PC-3 (cell line): ENCODE measurements around the gene SDK1. TPM values are rescaled to one million over a fixed set of nuclear protein-coding genes. Genes with fewer than 3 reads are reported as not detected.

Experiments
- ATAC-seq: fragments of 200-7000 bp; cut with Tn5 transposase; 2 replicates; pipeline ENCODE4 v1.9.1; 2020; ENCODE audit warnings: mild to moderate bottlenecking, moderate library complexity
- BruUV-seq: library from RNA; stranded (reverse); fragments of 400-500 nt; replicated peaks from 2 replicates; lab custom pipeline; 2021; lab: Mats Ljungman, UMichigan
- CTCF ChIA-PET: fragments of 300-600 bp; sonication (Branson Sonifier 250); formaldehyde crosslinking; loops from one replicate; lab custom pipeline; 2022; ENCODE audit warnings: antibody characterized with exemption; lab: Charles Lee
- POLR2A ChIA-PET: fragments of 300-600 bp; sonication (Branson Sonifier 250); formaldehyde crosslinking; loops from one replicate; lab custom pipeline; 2022; ENCODE audit warnings: antibody characterized with exemption; ENCODE audit not compliant: unreplicated experiment; lab: Charles Lee
- DNase-seq: peaks from one replicate; pipeline ENCODE4 v3.0.0-alpha.2; 2015
- H2AFZ ChIP-seq: fragments of 300-600 bp; sonication (generic); 2 replicates; pipeline ENCODE4 v1.6.0; 2016; ENCODE audit warnings: antibody characterized with exemption, low read length
- H3F3A ChIP-seq: fragments of 300-600 bp; sonication (generic); one replicate; pipeline ENCODE4 v1.6.0; 2017; ENCODE audit warnings: antibody characterized with exemption, low read length, control low read depth, mild to moderate bottlenecking; ENCODE audit not compliant: unreplicated experiment
- H3K27ac ChIP-seq: fragments of 300-600 bp; sonication (generic); 2 replicates; pipeline ENCODE4 v1.5.1; 2016; ENCODE audit warnings: mild to moderate bottlenecking, low read length
- H3K27me3 ChIP-seq: fragments of 300-600 bp; sonication (generic); 2 replicates; pipeline ENCODE4 v1.6.1; 2016; ENCODE audit warnings: low read length, mixed read lengths
- H3K36me3 ChIP-seq: fragments of 300-600 bp; sonication (generic); 2 replicates; pipeline ENCODE4 v1.6.1; 2016; ENCODE audit warnings: low read depth, mixed run types, low read length, mixed read lengths
- H3K4me1 ChIP-seq: fragments of 300-600 bp; sonication (generic); 2 replicates; pipeline ENCODE4 v1.5.1; 2016; ENCODE audit warnings: low read length; ENCODE audit not compliant: insufficient read depth
- H3K4me2 ChIP-seq: fragments of 300-600 bp; sonication (generic); 2 replicates; pipeline ENCODE4 v1.6.0; 2016; ENCODE audit warnings: low read length
- H3K4me3 ChIP-seq: fragments of 300-600 bp; sonication (generic); 2 replicates; pipeline ENCODE4 v1.5.1; 2016; ENCODE audit warnings: mild to moderate bottlenecking, low read length, mixed read lengths
- H3K79me2 ChIP-seq: fragments of 300-600 bp; sonication (generic); 2 replicates; pipeline ENCODE4 v1.6.1; 2017; ENCODE audit warnings: low read length, mixed read lengths
- H3K9ac ChIP-seq: fragments of 300-600 bp; sonication (generic); 2 replicates; pipeline ENCODE4 v1.6.0; 2016; ENCODE audit warnings: mild to moderate bottlenecking, low read length
- H3K9me2 ChIP-seq: fragments of 300-600 bp; sonication (generic); replicated peaks from 2 replicates; pipeline ENCODE4 v1.6.1; 2016; ENCODE audit warnings: mixed run types, low read length, mixed read lengths
- H3K9me3 ChIP-seq: fragments of 300-600 bp; sonication (generic); 2 replicates; pipeline ENCODE4 v1.6.1; 2016; ENCODE audit warnings: low read length, mixed read lengths
- H4K20me1 ChIP-seq: fragments of 300-600 bp; sonication (generic); 2 replicates; pipeline ENCODE4 v1.6.1; 2016; ENCODE audit warnings: low read length, mixed read lengths
- EZH2 ChIP-seq: fragments of 300-600 bp; sonication (generic); IDR thresholded peaks from one replicate; pipeline ENCODE4 v1.6.1; 2017; ENCODE audit warnings: antibody characterized with exemption, mild to moderate bottlenecking, low read length; ENCODE audit not compliant: unreplicated experiment
- EZH2phosphoT487 ChIP-seq: fragments of 300-600 bp; sonication (generic); IDR thresholded peaks from 2 replicates; pipeline ENCODE4 v1.6.1; 2018; ENCODE audit warnings: mild to moderate bottlenecking, antibody characterized with exemption, low read length, borderline replicate concordance
- intact Hi-C: fragments of 100-400 bp; cut with micrococcal nuclease; formaldehyde crosslinking; loops from 2 replicates; pipeline ENCODE4 v1.9.0; 2023
- total RNA-seq: library from RNA; depleted of rRNA; stranded (reverse); fragments of >200 nt; gene quantifications from 2 replicates; pipeline ENCODE4 v1.2.3, GENCODE V29; 2014
- TF ChIP-seq, protein P1 (sequence below): fragments of 300-600 bp; sonication (generic); conservative IDR thresholded peaks from 2 replicates; pipeline ENCODE4 v1.5.1; 2017; ENCODE audit warnings: antibody characterized with exemption, low read depth, mild to moderate bottlenecking, low read length

SDK1 gene
- total RNA-seq, 1 experiment from 2014 or later: 2.8 TPM

DNA sequence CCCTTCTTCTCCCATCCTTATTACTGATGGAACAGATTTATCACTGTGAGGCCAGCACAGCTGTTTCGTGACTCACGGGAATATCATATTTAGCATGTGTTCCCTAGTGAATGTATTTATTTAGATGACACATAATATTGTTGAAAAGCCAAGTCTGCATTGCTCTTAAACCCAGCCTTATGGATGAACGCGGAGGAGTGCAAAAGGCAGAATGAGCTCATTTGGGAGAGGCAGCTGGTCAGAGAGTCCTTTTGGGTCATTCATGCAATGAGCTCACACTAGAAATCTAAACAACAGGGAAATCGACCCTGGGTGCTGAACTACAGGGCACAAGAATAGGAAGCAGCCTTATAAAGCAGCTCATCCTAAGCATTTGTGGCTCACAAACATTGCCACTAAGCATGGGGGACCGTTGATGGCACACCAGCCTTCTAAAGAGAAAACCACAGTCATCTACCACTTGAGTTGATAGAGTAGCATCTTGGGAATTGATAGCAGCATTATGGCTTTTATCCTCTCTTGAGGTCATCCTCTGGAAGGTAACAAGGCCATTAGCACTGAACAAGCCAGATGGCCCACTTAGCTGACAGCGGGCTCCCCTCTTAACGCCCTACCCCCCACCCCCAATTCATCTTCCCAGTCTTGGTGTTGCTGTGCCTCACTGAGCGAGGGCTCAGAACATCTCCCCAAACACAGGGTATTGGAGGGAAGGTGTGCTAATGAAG, 32.9 kb upstream of the SDK1 start:
- no peaks in the 10 kb centered on the region for H3K79me2 ChIP-seq
- no peaks in the 10 kb centered on the region for H3F3A ChIP-seq
- TF ChIP-seq EZH2phosphoT487 (no peak), EZH2 (no peak)
- TF ChIP-seq, protein P1, sequence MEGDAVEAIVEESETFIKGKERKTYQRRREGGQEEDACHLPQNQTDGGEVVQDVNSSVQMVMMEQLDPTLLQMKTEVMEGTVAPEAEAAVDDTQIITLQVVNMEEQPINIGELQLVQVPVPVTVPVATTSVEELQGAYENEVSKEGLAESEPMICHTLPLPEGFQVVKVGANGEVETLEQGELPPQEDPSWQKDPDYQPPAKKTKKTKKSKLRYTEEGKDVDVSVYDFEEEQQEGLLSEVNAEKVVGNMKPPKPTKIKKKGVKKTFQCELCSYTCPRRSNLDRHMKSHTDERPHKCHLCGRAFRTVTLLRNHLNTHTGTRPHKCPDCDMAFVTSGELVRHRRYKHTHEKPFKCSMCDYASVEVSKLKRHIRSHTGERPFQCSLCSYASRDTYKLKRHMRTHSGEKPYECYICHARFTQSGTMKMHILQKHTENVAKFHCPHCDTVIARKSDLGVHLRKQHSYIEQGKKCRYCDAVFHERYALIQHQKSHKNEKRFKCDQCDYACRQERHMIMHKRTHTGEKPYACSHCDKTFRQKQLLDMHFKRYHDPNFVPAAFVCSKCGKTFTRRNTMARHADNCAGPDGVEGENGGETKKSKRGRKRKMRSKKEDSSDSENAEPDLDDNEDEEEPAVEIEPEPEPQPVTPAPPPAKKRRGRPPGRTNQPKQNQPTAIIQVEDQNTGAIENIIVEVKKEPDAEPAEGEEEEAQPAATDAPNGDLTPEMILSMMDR: no peak
- no TSS peak for BruUV-seq
- H2AFZ ChIP-seq: no peak overlapping the region
- DNase-seq (peak; percentile 88), ATAC-seq (peak; percentile 84)
- no peak overlapping the region for H3K9ac ChIP-seq
- no peaks in the 10 kb centered on the region for H3K9me2 ChIP-seq
- intact Hi-C loops: no loop called here
- no peaks in the 10 kb centered on the region for H3K36me3 ChIP-seq
- peaks cover 18% of the 10 kb centered on the region; the same call in 1 of the 2 replicates for H3K27me3 ChIP-seq
- peak overlapping the region; percentile 60 for H3K27ac ChIP-seq
- H3K9me3 ChIP-seq: no peaks in the 10 kb centered on the region
- ChIA-PET CTCF (no interaction called here), POLR2A (interaction anchor here (0.6 kb wide), 1 partner anchor 1373 kb away, joined by 3 read pairs; no protein-coding TSS in a partner anchor)
- H3K4me3 ChIP-seq: no peak overlapping the region
- H3K4me1 ChIP-seq: peaks cover 19% of the 10 kb centered on the region
- no peaks in the 10 kb centered on the region for H4K20me1 ChIP-seq
- peak overlapping the region; percentile 46 for H3K4me2 ChIP-seq

DNA sequence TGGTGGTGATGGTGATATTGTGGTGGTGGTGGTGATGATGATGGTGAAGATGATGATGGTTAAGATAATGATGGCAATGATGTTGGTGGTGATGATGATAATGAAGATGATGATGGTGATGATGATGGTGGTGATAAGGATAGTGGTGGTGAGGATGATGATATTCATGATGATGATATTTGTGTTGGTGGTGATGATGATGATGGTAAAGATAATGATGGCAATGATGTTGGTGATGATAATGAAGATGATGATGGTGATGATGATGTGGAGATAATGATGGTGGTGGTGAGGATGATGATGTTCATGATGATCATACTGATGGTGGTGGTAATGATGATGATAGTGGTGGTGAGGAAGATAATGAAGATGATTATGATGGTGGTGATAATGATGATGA, 30.7 kb upstream of the SDK1 start:
- TF ChIP-seq EZH2phosphoT487: no peak
- no peak for TF ChIP-seq EZH2
- TF ChIP-seq, protein P1: no peak

DNA sequence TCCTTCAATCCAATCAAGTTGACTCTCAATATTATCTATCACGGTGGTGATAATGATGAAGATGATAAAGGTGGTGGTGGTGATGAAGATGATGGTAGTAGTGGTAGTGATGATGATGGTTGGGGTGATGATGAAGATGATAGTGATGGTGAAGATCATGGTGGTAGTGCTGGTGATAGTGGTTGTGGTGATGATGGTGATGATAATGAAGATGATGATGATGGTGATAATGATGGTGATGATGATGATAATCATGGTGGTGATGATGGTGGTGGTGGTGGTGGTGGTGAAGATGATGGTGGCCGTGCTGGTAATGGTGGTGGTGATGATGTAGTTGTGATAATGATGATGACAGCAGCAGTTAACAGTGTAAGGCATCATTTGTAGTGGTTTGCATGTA, 29.8 kb upstream of the SDK1 start:
- DNase-seq (no peak), ATAC-seq (no peak)
- TF ChIP-seq, protein P1: no peak
- TF ChIP-seq EZH2phosphoT487 (no peak), EZH2 (no peak)
- Histone ChIP-seq H3F3A (no peaks in the 10 kb centered on the region), H3K9me3 (no peaks in the 10 kb centered on the region), H3K4me1 (peaks cover 21% of the 10 kb centered on the region), H3K27ac (no peak overlapping the region), H3K79me2 (no peaks in the 10 kb centered on the region), H3K4me3 (no peak overlapping the region), H4K20me1 (no peaks in the 10 kb centered on the region), H2AFZ (no peak overlapping the region), H3K27me3 (no peaks in the 10 kb centered on the region), H3K36me3 (no peaks in the 10 kb centered on the region), H3K9me2 (no peaks in the 10 kb centered on the region), H3K9ac (no peak overlapping the region), H3K4me2 (no peak overlapping the region)
- POLR2A ChIA-PET: no interaction called here
- CTCF ChIA-PET: no interaction called here
- intact Hi-C loops: no loop called here
- BruUV-seq: no TSS peak

More for the DNA sequence above, 30.7 kb upstream of the SDK1 start:
- peaks cover 9% of the 10 kb centered on the region; the same call in 1 of the 2 replicates for H3K27me3 ChIP-seq
- no peak overlapping the region for H3K9ac ChIP-seq
- no peak overlapping the region for H3K27ac ChIP-seq
- ChIA-PET POLR2A (no interaction called here), CTCF (no interaction called here)
- H3K36me3 ChIP-seq: no peaks in the 10 kb centered on the region
- H3K4me2 ChIP-seq: no peak overlapping the region
- H3K79me2 ChIP-seq: no peaks in the 10 kb centered on the region
- H4K20me1 ChIP-seq: no peaks in the 10 kb centered on the region
- H3K9me3 ChIP-seq: no peaks in the 10 kb centered on the region
- H3F3A ChIP-seq: no peaks in the 10 kb centered on the region
- ATAC-seq (no peak), DNase-seq (no peak)
- no peak overlapping the region for H2AFZ ChIP-seq
- no TSS peak for BruUV-seq
- H3K4me3 ChIP-seq: no peak overlapping the region
- no peaks in the 10 kb centered on the region for H3K9me2 ChIP-seq
- intact Hi-C loops: no loop called here
- H3K4me1 ChIP-seq: peaks cover 21% of the 10 kb centered on the region
